ENCODE measurements around the gene PABPN1L. TPM values are rescaled to one million over a fixed set of nuclear protein-coding genes. Genes with fewer than 3 reads are reported as not detected.

PABPN1L gene
- total and polyA plus RNA-seq, 8 donors, result 0.15 TPM; not detected in 7

GRCh38 chr16:88836791-88837190, 29.7 kb downstream of the PABPN1L start:
- peaks cover 9 to 70% (median 60%) of the 10 kb centered on the region in 4 donors for H3K36me3 ChIP-seq
- H3K4me3 ChIP-seq, result no peak overlapping the region
- DNase-seq, result no peak
- no peak overlapping the region for H3K27ac ChIP-seq
- TF ChIP-seq CTCF (IDR thresholded peaks at IDR 0.05) (no peak), EP300 (IDR thresholded peaks at IDR 0.05) (no peak), POLR2A (IDR thresholded peaks at IDR 0.05) (no peak), POLR2AphosphoS5 (IDR thresholded peaks at IDR 0.05) (no peak)
- no peaks in the 10 kb centered on the region for H3K4me1 ChIP-seq
- WGBS, 5 donors, result 90 to 95% (median 92%) methylated on average over 13 to 17 of the region's 17 CpGs
- intact Hi-C loops (cut with DNase I; ENCODE audit: low total_unique reads), result no loop called here
- H3K9me3 ChIP-seq, result no peaks in the 10 kb centered on the region
- no peaks in the 10 kb centered on the region for H3K27me3 ChIP-seq

GRCh38 chr16:88835818-88836217, 30.6 kb downstream of the PABPN1L start:
- Histone ChIP-seq H3K36me3 (peaks cover 9 to 63% (median 53%) of the 10 kb centered on the region in 4 donors), H3K9me3 (no peaks in the 10 kb centered on the region), H3K4me3 (no peak overlapping the region), H3K27me3 (no peaks in the 10 kb centered on the region), H3K4me1 (no peaks in the 10 kb centered on the region), H3K27ac (peak overlapping the region in 1 of 5 donors; percentile 18)
- intact Hi-C loops (cut with DNase I; ENCODE audit: low total_unique reads), result no loop called here
- WGBS, 5 donors, result 92 to 97% (median 95%) methylated on average over 29 to 33 of the region's 33 CpGs
- DNase-seq, result no peak
- TF ChIP-seq POLR2A (IDR thresholded peaks at IDR 0.05) (no peak), POLR2AphosphoS5 (IDR thresholded peaks at IDR 0.05) (no peak), EP300 (IDR thresholded peaks at IDR 0.05) (no peak), CTCF (IDR thresholded peaks at IDR 0.05) (no peak)

- Histone ChIP-seq H3K27me3 (no peaks in the 10 kb centered on the region), H3K9me3 (no peaks in the 10 kb centered on the region), H3K4me1 (no peaks in the 10 kb centered on the region), H3K27ac (peak overlapping the region in 1 of 5 donors; percentile 18), H3K36me3 (peaks cover 9 to 63% (median 52%) of the 10 kb centered on the region in 4 donors), H3K4me3 (no peak overlapping the region)
- intact Hi-C loops (cut with DNase I; ENCODE audit: low total_unique reads), result no loop called here
- 76 to 87% (median 87%) methylated on average over 11 of the region's 11 CpGs for WGBS, 5 donors
- DNase-seq, result no peak
- TF ChIP-seq POLR2A (IDR thresholded peaks at IDR 0.05) (no peak), POLR2AphosphoS5 (IDR thresholded peaks at IDR 0.05) (no peak), EP300 (IDR thresholded peaks at IDR 0.05) (no peak), CTCF (IDR thresholded peaks at IDR 0.05) (no peak)
Measured at GRCh38 chr16:88835383-88835782, 31.1 kb downstream of the PABPN1L start.

- WGBS, 5 donors, result 90 to 94% (median 92%) methylated on average over 9 to 13 of the region's 13 CpGs
- Histone ChIP-seq H3K4me3 (no peak overlapping the region), H3K36me3 (peaks cover 3 to 59% (median 47%) of the 10 kb centered on the region in 4 donors), H3K27ac (peak overlapping the region in 2 of 5 donors; percentile 17 to 42), H3K4me1 (no peaks in the 10 kb centered on the region), H3K9me3 (no peaks in the 10 kb centered on the region), H3K27me3 (no peaks in the 10 kb centered on the region)
- DNase-seq, result no peak
- intact Hi-C loops (cut with DNase I; ENCODE audit: low total_unique reads), result no loop called here
- TF ChIP-seq CTCF (IDR thresholded peaks at IDR 0.05), result no peak
- no peak for TF ChIP-seq POLR2AphosphoS5 (IDR thresholded peaks at IDR 0.05)
- no peak for TF ChIP-seq EP300 (IDR thresholded peaks at IDR 0.05)
- no peak for TF ChIP-seq POLR2A (IDR thresholded peaks at IDR 0.05)
Measured at GRCh38 chr16:88834670-88835069, 31.8 kb downstream of the PABPN1L start.

Measured in stomach (tissue), 9 donors.